Colonic mucosa (tissue), 4 donors: Measurements from ENCODE around the gene FGFBP2. TPM values are rescaled to one million over a fixed set of nuclear protein-coding genes. Genes with fewer than 3 reads are reported as not detected.

Source experiments
- DNase-seq: peaks from one replicate; pipeline ENCODE4 v3.0.0-alpha.2; 2020
- H3K27ac ChIP-seq: fragments of 200-600 bp; one replicate; pipeline ENCODE4 v1.8.0; 2021
- H3K27me3 ChIP-seq: fragments of 200-600 bp; one replicate; pipeline ENCODE4 v1.8.0; 2021
- H3K36me3 ChIP-seq: fragments of 200-600 bp; one replicate; pipeline ENCODE4 v1.8.0; 2021
- H3K4me1 ChIP-seq: fragments of 200-600 bp; one replicate; pipeline ENCODE4 v1.8.0; 2021; ENCODE audit warnings: mild to moderate bottlenecking
- H3K4me3 ChIP-seq: fragments of 200-600 bp; one replicate; pipeline ENCODE4 v1.8.0; 2021
- H3K9ac ChIP-seq, 2 donors: one replicate each; pipeline ENCODE4 v1.7.0; 2013; ENCODE audit warnings: control low read depth in 2 of 2, low read depth in 2 of 2, low read length in 2 of 2
- H3K9me3 ChIP-seq: fragments of 200-600 bp; one replicate; pipeline ENCODE4 v1.8.0; 2021
- intact Hi-C: fragments of 100-400 bp; cut with DNase I; formaldehyde crosslinking; loops from one replicate; pipeline ENCODE4 v1.14.1; 2022
- total RNA-seq, 2 donors: library from RNA; stranded (reverse); fragmentation: NEBNext Ultra II Directional in 1 of 2; extraction: Animal tissue kit (Norgen Biotek cat#: 25700) in 1 of 2; gene quantifications; one replicate each; pipeline ENCODE4 v1.2.1, GENCODE V29; 2021
- TF ChIP-seq, protein P1 (sequence below): fragments of 200-600 bp; IDR thresholded peaks from one replicate; pipeline ENCODE4 v1.8.0; 2022; ENCODE audit warnings: antibody characterized with exemption, mild to moderate bottlenecking
- donor health status: healthy.
- donor health status: DM: no; HTN: no; CAD: no.
- donor health status: DM: no; HTN: no; CAD: no.

The FGFBP2 gene
- total RNA-seq, 2 donors from 2014 or later = 0.37 to 0.96 TPM

DNA sequence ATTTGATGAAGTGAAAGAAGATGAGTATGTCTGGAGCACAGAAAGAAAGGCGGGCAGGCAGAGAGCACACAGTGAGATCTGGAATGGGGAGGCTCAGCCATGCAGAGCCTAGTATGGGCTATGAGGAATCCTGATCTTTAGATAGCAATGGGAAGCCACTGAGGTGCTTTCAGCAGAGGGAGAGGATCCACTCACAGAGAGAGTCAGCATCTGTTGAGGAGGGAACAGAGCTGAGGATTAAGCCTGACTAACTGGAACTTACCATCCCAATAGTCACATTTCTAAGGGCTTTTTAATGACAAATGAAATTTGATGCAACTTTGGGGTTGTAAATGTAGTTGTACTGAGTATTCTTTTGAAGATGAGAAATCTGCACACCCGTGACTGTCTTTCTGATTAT is 20.6 kb upstream of the FGFBP2 start:
- Histone ChIP-seq H3K4me3 (no peak overlapping the region), H3K36me3 (no peaks in the 10 kb centered on the region), H3K4me1 (no peaks in the 10 kb centered on the region), H3K27me3 (no peaks in the 10 kb centered on the region), H3K9ac (no peak overlapping the region), H3K9me3 (no peaks in the 10 kb centered on the region), H3K27ac (no peak overlapping the region)
- TF ChIP-seq, protein P1, sequence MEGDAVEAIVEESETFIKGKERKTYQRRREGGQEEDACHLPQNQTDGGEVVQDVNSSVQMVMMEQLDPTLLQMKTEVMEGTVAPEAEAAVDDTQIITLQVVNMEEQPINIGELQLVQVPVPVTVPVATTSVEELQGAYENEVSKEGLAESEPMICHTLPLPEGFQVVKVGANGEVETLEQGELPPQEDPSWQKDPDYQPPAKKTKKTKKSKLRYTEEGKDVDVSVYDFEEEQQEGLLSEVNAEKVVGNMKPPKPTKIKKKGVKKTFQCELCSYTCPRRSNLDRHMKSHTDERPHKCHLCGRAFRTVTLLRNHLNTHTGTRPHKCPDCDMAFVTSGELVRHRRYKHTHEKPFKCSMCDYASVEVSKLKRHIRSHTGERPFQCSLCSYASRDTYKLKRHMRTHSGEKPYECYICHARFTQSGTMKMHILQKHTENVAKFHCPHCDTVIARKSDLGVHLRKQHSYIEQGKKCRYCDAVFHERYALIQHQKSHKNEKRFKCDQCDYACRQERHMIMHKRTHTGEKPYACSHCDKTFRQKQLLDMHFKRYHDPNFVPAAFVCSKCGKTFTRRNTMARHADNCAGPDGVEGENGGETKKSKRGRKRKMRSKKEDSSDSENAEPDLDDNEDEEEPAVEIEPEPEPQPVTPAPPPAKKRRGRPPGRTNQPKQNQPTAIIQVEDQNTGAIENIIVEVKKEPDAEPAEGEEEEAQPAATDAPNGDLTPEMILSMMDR = no peak
- DNase-seq = no peak
- intact Hi-C loops = no loop called here

DNA sequence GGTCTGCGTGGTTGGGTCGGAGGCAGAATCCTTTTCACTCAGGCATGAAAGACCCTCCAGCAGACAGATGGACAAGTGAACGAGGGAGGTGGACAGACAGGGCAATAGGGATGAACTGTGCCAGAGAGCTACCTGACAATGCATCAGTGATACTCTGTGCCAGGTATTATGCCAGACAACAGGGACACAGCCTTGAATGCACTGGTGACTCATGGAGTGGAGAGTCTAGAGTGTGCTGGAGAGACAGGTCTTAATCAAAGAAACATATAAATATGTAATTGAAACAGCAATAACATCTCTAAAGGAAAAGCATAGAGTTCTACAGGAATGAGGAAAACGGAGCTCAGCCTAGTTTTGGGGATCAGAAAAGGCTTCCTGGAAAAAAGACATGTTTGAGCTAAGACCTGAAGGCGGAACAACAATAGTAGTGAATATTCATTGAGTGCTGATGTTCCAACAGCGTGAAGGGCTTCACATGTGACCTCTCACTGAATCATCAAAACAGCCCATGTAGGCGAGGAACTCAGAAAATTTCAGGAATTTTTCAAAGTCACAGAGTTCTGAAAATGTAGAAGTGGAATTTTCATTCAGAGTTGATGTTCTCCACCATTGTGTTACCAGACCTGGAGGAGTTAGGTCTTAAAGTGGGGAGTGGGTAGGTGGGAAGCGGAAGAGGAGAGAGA is 20.0 kb upstream of the FGFBP2 start:
- no peak overlapping the region for H3K4me3 ChIP-seq
- intact Hi-C loops = no loop called here
- DNase-seq = no peak
- H3K27ac ChIP-seq = no peak overlapping the region
- H3K4me1 ChIP-seq = no peaks in the 10 kb centered on the region
- H3K9ac ChIP-seq = no peak overlapping the region
- H3K27me3 ChIP-seq = no peaks in the 10 kb centered on the region
- TF ChIP-seq, protein P1 = no peak
- no peaks in the 10 kb centered on the region for H3K36me3 ChIP-seq
- no peaks in the 10 kb centered on the region for H3K9me3 ChIP-seq

DNA sequence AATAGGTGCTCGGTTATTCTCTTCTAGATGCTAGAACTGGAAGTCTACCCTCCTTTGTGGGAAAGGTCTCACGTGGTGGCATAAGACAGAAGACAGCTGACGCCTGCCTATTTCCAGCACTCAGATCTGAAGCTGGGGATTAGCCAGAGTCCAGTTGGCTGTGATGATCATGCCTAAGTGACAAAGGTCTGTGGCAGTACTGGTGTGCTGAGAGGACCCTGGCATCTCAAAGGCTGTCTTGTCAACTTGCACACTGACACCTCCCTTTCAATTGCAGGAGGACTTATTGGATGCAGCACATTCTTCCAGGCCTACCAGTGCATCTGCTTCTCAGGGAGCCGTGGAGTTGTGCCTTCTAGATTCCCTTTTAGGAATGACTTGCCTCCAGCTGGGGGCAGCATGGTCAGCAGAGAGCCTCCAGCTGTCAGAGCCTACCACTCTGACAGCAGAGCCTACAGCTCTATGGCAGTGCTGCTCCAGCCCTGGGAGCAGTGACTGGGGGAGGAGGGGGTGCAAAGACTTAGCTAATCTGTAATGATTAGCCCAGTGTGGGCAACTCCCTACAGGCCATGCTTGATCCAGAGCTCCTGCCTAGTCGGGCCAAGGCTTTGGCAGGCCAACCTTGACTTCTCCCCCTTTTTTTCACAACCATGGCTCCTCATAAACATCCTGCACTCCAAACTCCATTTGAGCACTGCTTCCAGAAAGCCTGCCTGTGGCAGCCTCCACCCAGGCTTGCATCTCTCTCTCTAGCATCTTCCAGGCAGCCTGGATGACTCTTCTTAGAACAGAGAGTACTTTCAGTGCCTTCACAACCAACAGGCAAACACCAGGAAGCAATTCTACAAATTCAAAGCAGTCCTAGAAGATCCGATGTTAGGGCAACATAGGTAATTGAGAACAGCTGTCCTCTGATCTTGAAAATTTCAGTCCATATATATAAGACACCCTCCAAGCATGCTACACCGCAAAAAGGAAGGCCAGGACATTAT is 13.8 kb upstream of the FGFBP2 start:
- Histone ChIP-seq H3K9me3 (no peaks in the 10 kb centered on the region), H3K4me3 (no peak overlapping the region), H3K4me1 (no peaks in the 10 kb centered on the region), H3K9ac (no peak overlapping the region), H3K36me3 (no peaks in the 10 kb centered on the region), H3K27ac (no peak overlapping the region), H3K27me3 (no peaks in the 10 kb centered on the region)
- no peak for DNase-seq
- intact Hi-C loops = no loop called here
- TF ChIP-seq, protein P1 = no peak

DNA sequence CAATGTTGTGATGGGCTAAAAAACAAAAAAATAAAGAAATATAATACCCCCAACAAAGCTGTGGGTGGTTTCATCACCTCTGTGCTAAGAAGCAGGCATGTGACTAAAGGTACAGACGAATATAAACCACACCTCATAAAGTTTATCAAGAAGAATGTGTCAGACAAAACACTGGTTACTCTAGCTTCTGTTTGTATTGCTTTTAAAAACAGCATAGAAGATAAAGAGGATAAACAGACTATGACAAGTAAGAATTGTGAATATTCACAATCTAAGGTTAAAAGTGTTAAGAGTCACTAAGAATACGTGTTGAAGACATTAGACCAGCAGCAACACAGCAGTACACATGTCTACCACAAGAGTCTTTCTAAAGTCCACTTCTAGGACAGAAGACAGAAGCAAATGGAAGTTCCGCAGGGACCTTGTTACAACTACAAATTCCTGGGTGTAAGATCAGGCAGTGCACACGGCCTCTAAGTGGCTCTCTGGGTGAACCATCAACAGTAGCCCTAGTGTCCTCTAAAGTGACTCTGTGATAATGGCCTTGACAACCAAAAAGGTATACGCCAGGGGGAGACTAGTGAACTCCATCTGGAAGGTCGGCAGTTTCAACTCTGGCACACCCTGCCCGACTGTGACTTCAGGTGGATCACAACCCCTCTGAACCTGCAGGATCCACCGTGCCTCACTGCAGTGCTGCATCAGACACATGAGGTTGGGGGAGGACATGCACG is 8.3 kb upstream of the FGFBP2 start:
- H3K36me3 ChIP-seq = no peaks in the 10 kb centered on the region
- DNase-seq = no peak
- no peak overlapping the region for H3K27ac ChIP-seq
- no peak overlapping the region for H3K4me3 ChIP-seq
- no peak overlapping the region for H3K9ac ChIP-seq
- no peaks in the 10 kb centered on the region for H3K9me3 ChIP-seq
- H3K27me3 ChIP-seq = no peaks in the 10 kb centered on the region
- H3K4me1 ChIP-seq = no peaks in the 10 kb centered on the region
- intact Hi-C loops = no loop called here
- TF ChIP-seq, protein P1 = no peak

DNA sequence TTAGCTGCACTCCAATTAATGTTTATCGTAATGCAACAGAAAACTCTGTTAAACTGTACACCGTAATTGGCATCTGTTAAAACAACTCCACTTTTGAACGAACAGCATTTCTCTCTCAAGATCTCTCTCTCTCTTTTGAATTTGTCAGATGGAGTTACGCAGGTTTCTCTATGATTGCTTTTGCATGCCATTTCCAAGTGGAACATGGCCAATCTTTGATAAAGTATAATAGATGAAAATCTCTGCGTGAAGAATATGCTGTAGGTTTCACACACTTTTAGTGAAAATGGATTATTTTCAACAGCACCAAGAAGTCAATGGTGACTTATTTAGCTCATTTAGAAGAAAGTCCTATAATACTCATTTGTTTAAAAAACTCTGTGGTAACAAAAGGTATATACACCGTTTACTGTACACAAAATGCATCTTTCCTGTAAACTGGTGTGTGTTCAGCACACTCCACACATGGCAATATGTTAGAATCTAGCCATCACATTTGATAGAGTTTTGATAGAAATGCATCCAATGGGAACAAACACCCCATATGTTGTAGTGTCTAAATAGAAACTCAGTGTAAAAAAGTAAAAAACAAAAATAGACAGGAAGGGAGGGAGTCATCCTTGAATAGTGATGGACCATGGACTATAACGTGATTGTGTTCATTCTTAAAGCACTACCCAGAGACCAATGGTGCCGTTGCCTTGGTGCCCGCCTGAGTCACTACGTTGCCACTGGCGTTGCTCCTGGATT is 5.8 kb upstream of the FGFBP2 start:
- Histone ChIP-seq H3K27ac (no peak overlapping the region), H3K9ac (no peak overlapping the region), H3K4me3 (no peak overlapping the region), H3K9me3 (no peaks in the 10 kb centered on the region), H3K27me3 (no peaks in the 10 kb centered on the region), H3K36me3 (no peaks in the 10 kb centered on the region), H3K4me1 (no peaks in the 10 kb centered on the region)
- TF ChIP-seq, protein P1 = no peak
- intact Hi-C loops = no loop called here
- no peak for DNase-seq
